ENCODE data around the gene SLC25A34. TPM values are rescaled to one million over a fixed set of nuclear protein-coding genes. Genes with fewer than 3 reads are reported as not detected.

Gene SLC25A34
- total RNA-seq, 2 experiments from 2014 or later, result 1.4 to 2.2 TPM

- no peaks in the 10 kb centered on the region for H4K20me1 ChIP-seq (ENCODE audit: insufficient read depth, low read length)
- no peaks in the 10 kb centered on the region for H3K4me1 ChIP-seq (ENCODE audit: insufficient read depth, low read length, poor library complexity, severe bottlenecking)
- H3K9me2 ChIP-seq (ENCODE audit: insufficient read depth, low read length), result no peaks in the 10 kb centered on the region
- H3K79me2 ChIP-seq (ENCODE audit: insufficient read depth, low read depth, low read length), result no peaks in the 10 kb centered on the region
- TF ChIP-seq, protein P1, sequence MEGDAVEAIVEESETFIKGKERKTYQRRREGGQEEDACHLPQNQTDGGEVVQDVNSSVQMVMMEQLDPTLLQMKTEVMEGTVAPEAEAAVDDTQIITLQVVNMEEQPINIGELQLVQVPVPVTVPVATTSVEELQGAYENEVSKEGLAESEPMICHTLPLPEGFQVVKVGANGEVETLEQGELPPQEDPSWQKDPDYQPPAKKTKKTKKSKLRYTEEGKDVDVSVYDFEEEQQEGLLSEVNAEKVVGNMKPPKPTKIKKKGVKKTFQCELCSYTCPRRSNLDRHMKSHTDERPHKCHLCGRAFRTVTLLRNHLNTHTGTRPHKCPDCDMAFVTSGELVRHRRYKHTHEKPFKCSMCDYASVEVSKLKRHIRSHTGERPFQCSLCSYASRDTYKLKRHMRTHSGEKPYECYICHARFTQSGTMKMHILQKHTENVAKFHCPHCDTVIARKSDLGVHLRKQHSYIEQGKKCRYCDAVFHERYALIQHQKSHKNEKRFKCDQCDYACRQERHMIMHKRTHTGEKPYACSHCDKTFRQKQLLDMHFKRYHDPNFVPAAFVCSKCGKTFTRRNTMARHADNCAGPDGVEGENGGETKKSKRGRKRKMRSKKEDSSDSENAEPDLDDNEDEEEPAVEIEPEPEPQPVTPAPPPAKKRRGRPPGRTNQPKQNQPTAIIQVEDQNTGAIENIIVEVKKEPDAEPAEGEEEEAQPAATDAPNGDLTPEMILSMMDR (conservative IDR thresholded peaks at IDR 0.05; ENCODE audit: low read length), result no peak
- no peak for TF ChIP-seq EZH2phosphoT487 (IDR thresholded peaks at IDR 0.05; ENCODE audit: borderline replicate concordance, low read depth, low read length)
- no peak overlapping the region for H3K27ac ChIP-seq (ENCODE audit: low read depth, low read length, poor library complexity, severe bottlenecking)
- H3K36me3 ChIP-seq (ENCODE audit: insufficient read depth, low read length), result no peaks in the 10 kb centered on the region
- ChIA-PET POLR2A (interaction anchor here (0.5 to 0.6 kb wide), 2 partner anchors 96 to 482 kb away, joined by 3 to 4 read pairs; no protein-coding TSS in a partner anchor), CTCF (ENCODE audit: unreplicated experiment) (no interaction called here)
- no peak overlapping the region for H2AFZ ChIP-seq (ENCODE audit: low read length)
- intact Hi-C loops (cut with micrococcal nuclease; ENCODE audit: unreplicated experiment), result no loop called here
- no peaks in the 10 kb centered on the region for H3K9me3 ChIP-seq (ENCODE audit: low read length)
- DNase-seq (ENCODE audit: low spot score), result no peak
- H3K4me3 ChIP-seq (ENCODE audit: low read depth, low read length, poor library complexity, severe bottlenecking), result no peak overlapping the region
- BruUV-seq (replicated peaks), result no TSS peak
- H3K4me2 ChIP-seq (ENCODE audit: low read length), result no peak overlapping the region
Measured at GRCh38 chr1:15775706-15776105, 39.6 kb downstream of the SLC25A34 start.

- intact Hi-C loops (cut with micrococcal nuclease; ENCODE audit: unreplicated experiment), result no loop called here
- DNase-seq (ENCODE audit: low spot score), result no peak
- Histone ChIP-seq H4K20me1 (ENCODE audit: insufficient read depth, low read length) (no peaks in the 10 kb centered on the region), H3K79me2 (ENCODE audit: insufficient read depth, low read depth, low read length) (no peaks in the 10 kb centered on the region), H3K4me3 (ENCODE audit: low read depth, low read length, poor library complexity, severe bottlenecking) (no peak overlapping the region), H3K4me2 (ENCODE audit: low read length) (no peak overlapping the region), H3K9me2 (ENCODE audit: insufficient read depth, low read length) (no peaks in the 10 kb centered on the region), H2AFZ (ENCODE audit: low read length) (no peak overlapping the region), H3K4me1 (ENCODE audit: insufficient read depth, low read length, poor library complexity, severe bottlenecking) (no peaks in the 10 kb centered on the region), H3K27ac (ENCODE audit: low read depth, low read length, poor library complexity, severe bottlenecking) (no peak overlapping the region), H3K9me3 (ENCODE audit: low read length) (no peaks in the 10 kb centered on the region), H3K36me3 (ENCODE audit: insufficient read depth, low read length) (no peaks in the 10 kb centered on the region)
- CTCF ChIA-PET (ENCODE audit: unreplicated experiment), result interaction anchor here (0.5 to 0.6 kb wide), 3 partner anchors 17 to 48 kb away, joined by 3 to 4 read pairs (median 3); no protein-coding TSS in a partner anchor
- no TSS peak for BruUV-seq (replicated peaks)
- POLR2A ChIA-PET, result interaction anchor here (1.0 kb wide), 1 partner anchor 97 kb away, joined by 3 read pairs; no protein-coding TSS in a partner anchor
- TF ChIP-seq EZH2phosphoT487 (IDR thresholded peaks at IDR 0.05; ENCODE audit: borderline replicate concordance, low read depth, low read length), result no peak
Measured at GRCh38 chr1:15777909-15778707, 42.0 kb downstream of the SLC25A34 start.

GRCh38 chr1:15785683-15786082 is 49.6 kb downstream of the SLC25A34 start:
- Histone ChIP-seq H3K27ac (ENCODE audit: low read depth, low read length, poor library complexity, severe bottlenecking) (no peak overlapping the region), H3K9me2 (ENCODE audit: insufficient read depth, low read length) (no peaks in the 10 kb centered on the region), H3K4me3 (ENCODE audit: low read depth, low read length, poor library complexity, severe bottlenecking) (no peak overlapping the region), H3K4me1 (ENCODE audit: insufficient read depth, low read length, poor library complexity, severe bottlenecking) (no peaks in the 10 kb centered on the region), H3K36me3 (ENCODE audit: insufficient read depth, low read length) (no peaks in the 10 kb centered on the region), H4K20me1 (ENCODE audit: insufficient read depth, low read length) (no peaks in the 10 kb centered on the region), H3K79me2 (ENCODE audit: insufficient read depth, low read depth, low read length) (no peaks in the 10 kb centered on the region), H3K4me2 (ENCODE audit: low read length) (no peak overlapping the region), H3K9me3 (ENCODE audit: low read length) (no peaks in the 10 kb centered on the region), H2AFZ (ENCODE audit: low read length) (no peak overlapping the region)
- DNase-seq (ENCODE audit: low spot score), result no peak
- intact Hi-C loops (cut with micrococcal nuclease; ENCODE audit: unreplicated experiment), result no loop called here
- no TSS peak for BruUV-seq (replicated peaks)
- TF ChIP-seq, protein P1 (conservative IDR thresholded peaks at IDR 0.05; ENCODE audit: low read length), result no peak
- no peak for TF ChIP-seq EZH2phosphoT487 (IDR thresholded peaks at IDR 0.05; ENCODE audit: borderline replicate concordance, low read depth, low read length)
- ChIA-PET CTCF (ENCODE audit: unreplicated experiment) (no interaction called here), POLR2A (no interaction called here)
